K562 (cell line): ENCODE results near the gene ACOX1. TPM values are rescaled to one million over a fixed set of nuclear protein-coding genes. Genes with fewer than 3 reads are reported as not detected.
A peak's percentile ranks its signal among the peaks of the same experiment; 100 is the strongest.

ENCODE experiments used
- ATAC-seq: fragments of 200-7000 bp; cut with Tn5 transposase; 3 replicates; pipeline ENCODE4 v1.9.1; 2020; ENCODE audit warnings: moderate library complexity
- BruUV-seq: library from RNA; stranded (reverse); fragments of 400-500 nt; replicated peaks from 2 replicates; lab custom pipeline; 2021; lab: Mats Ljungman, UMichigan
- CTCF ChIA-PET: fragments of 300-600 bp; formaldehyde crosslinking; extraction: SDS; loops from one replicate; lab custom pipeline; 2021; ENCODE audit warnings: low intra/inter-chr PET ratio; lab: Yijun Ruan, JAX
- POLR2A ChIA-PET: fragments of 300-600, 350-650 bp; sonication (Branson Sonifier 250); formaldehyde crosslinking; extraction: SDS; loops from one replicate; lab custom pipeline; 2021; ENCODE audit warnings: antibody characterized with exemption, inconsistent platforms; lab: Yijun Ruan, JAX
- DNase-seq, 4 experiments: peaks; one replicate each; pipeline versions ENCODE4 v3.0.0 to v3.0.0-alpha.2; 2011 to 2018; ENCODE audit warnings: low spot score in 3 of 4, mixed read lengths in 3 of 4; ENCODE audit errors: extremely low read depth in 1 of 4
- FAIRE-seq: peaks from 2 replicates; lab custom pipeline; 2011; peaks lifted over from hg19 to GRCh38; lab: Jason Lieb, UNC
- H2AFZ ChIP-seq: 2 replicates; pipeline ENCODE4 v1.6.0; 2011; ENCODE audit warnings: low read depth, low read length, control low read depth, inconsistent platforms
- H3K27ac ChIP-seq: fragments of 200-600 bp; 3 replicates; pipeline ENCODE4 v1.8.0; 2011; ENCODE audit warnings: low read depth, mild to moderate bottlenecking, control low read depth, inconsistent platforms, low read length, moderate library complexity, mixed read lengths; ENCODE audit errors: extremely low read depth
- H3K27me3 ChIP-seq, 2 experiments: fragments of 300-600 bp in 1 of 2; 2 replicates in 1 of 2; 3 replicates in 1 of 2; pipeline versions ENCODE4 v1.6.0 to v1.8.0; 2011; ENCODE audit warnings: inconsistent platforms in 2 of 2, low read length in 2 of 2, mild to moderate bottlenecking in 1 of 2, mixed read lengths in 1 of 2, moderate library complexity in 1 of 2; ENCODE audit not compliant: control insufficient read depth in 2 of 2, insufficient read depth in 2 of 2
- H3K36me3 ChIP-seq: fragments of 300-600 bp; 3 replicates; pipeline ENCODE4 v1.8.0; 2011; ENCODE audit warnings: mild to moderate bottlenecking, low read length, inconsistent platforms; ENCODE audit not compliant: control insufficient read depth, insufficient read depth
- H3K4me1 ChIP-seq, 2 experiments: fragments of 200-600 bp in 1 of 2; replicated peaks in 1 of 2; 2 replicates in 1 of 2; 3 replicates in 1 of 2; pipeline versions ENCODE4 v1.5.1 to v1.8.0; 2011; ENCODE audit warnings: inconsistent platforms in 2 of 2, low read length in 2 of 2, mild to moderate bottlenecking in 1 of 2, mixed read lengths in 1 of 2, moderate library complexity in 1 of 2; ENCODE audit not compliant: control insufficient read depth in 2 of 2, insufficient read depth in 2 of 2
- H3K4me2 ChIP-seq: 2 replicates; pipeline ENCODE4 v1.6.1; 2011; ENCODE audit warnings: low read length, control low read depth, inconsistent platforms, mixed read lengths; ENCODE audit not compliant: insufficient read depth
- H3K4me3 ChIP-seq: fragments of 200-600 bp; sonication (generic), shearing (Covaris generic); 2 replicates; pipeline ENCODE4 v1.5.1; 2016; ENCODE audit warnings: control low read depth, inconsistent platforms
- H3K79me2 ChIP-seq: fragments of 200-600 bp; 3 replicates; pipeline ENCODE4 v1.8.0; 2011; ENCODE audit warnings: low read length, inconsistent platforms; ENCODE audit not compliant: control insufficient read depth, insufficient read depth
- H3K9ac ChIP-seq, 2 experiments: 2 replicates each; pipeline versions ENCODE4 v1.6.0 to v1.6.1; 2011; ENCODE audit warnings: low read depth in 2 of 2, low read length in 2 of 2, control low read depth in 1 of 2, inconsistent platforms in 1 of 2, mild to moderate bottlenecking in 1 of 2, mixed read lengths in 1 of 2; ENCODE audit not compliant: insufficient read depth in 1 of 2
- H3K9me1 ChIP-seq: one replicate; pipeline ENCODE4 v1.6.0; 2011; ENCODE audit warnings: inconsistent platforms, mild to moderate bottlenecking, low read length, moderate library complexity; ENCODE audit not compliant: control insufficient read depth, insufficient read depth
- H3K9me3 ChIP-seq: replicated peaks from 2 replicates; pipeline ENCODE4 v1.5.1; 2011; ENCODE audit warnings: low read depth, low read length, inconsistent platforms; ENCODE audit not compliant: control insufficient read depth, insufficient read depth
- H4K20me1 ChIP-seq: replicated peaks from 2 replicates; pipeline ENCODE4 v1.6.1; 2011; ENCODE audit warnings: low read length, inconsistent platforms, mixed read lengths; ENCODE audit not compliant: control insufficient read depth, insufficient read depth
- DACH1 ChIP-seq: fragments of 450-650 bp; IDR thresholded peaks from 2 replicates; pipeline ENCODE4 v1.6.1; 2018; ENCODE audit not compliant: partially characterized antibody
- DMBX1 ChIP-seq: fragments of 250-450 bp; sonication (Bioruptor Pico); IDR thresholded peaks from 2 replicates; pipeline ENCODE4 v1.8.0; 2022; ENCODE audit warnings: inconsistent platforms, mild to moderate bottlenecking, moderate library complexity, borderline replicate concordance
- FOS ChIP-seq: IDR thresholded peaks from 3 replicates; pipeline ENCODE4 v1.6.1; 2011; ENCODE audit not compliant: insufficient read length; ENCODE audit errors: extremely low read depth
- NR2C1 ChIP-seq, 2 experiments: fragments of 450-650 bp; IDR thresholded peaks; 2 replicates each; pipeline ENCODE4 v1.6.1; 2017; ENCODE audit warnings: mild to moderate bottlenecking in 2 of 2, antibody characterized with exemption in 1 of 2, inconsistent platforms in 1 of 2, missing compliant biosample characterization in 1 of 2, missing genetic modification characterization in 1 of 2
- NR2C2 ChIP-seq, 2 experiments: fragments of 200-800 bp in 1 of 2; sonication (Bioruptor generic) in 1 of 2; sonication (generic) in 1 of 2; formaldehyde crosslinking in 1 of 2; IDR thresholded peaks; 2 replicates each; pipeline versions ENCODE4 v1.6.1 to v1.8.0; 2016 to 2022; ENCODE audit warnings: mild to moderate bottlenecking in 1 of 2, missing compliant biosample characterization in 1 of 2, missing genetic modification characterization in 1 of 2, missing genetic modification reagents in 1 of 2
- PML ChIP-seq: IDR thresholded peaks from 2 replicates; pipeline ENCODE4 v1.6.1; 2012; ENCODE audit warnings: low read length, inconsistent platforms
- POLR2G ChIP-seq: fragments of 200-400 bp; formaldehyde crosslinking; IDR thresholded peaks from 2 replicates; pipeline ENCODE4 v1.6.1; 2017; ENCODE audit warnings: low read depth, mild to moderate bottlenecking, antibody characterized with exemption, low read length, moderate library complexity
- RB1 ChIP-seq: fragments of 450-650 bp; IDR thresholded peaks from 2 replicates; pipeline ENCODE4 v1.6.1; 2017; ENCODE audit warnings: low read depth, mild to moderate bottlenecking
- WGBS: fragments of 100-300 bp; shearing (Covaris generic); methylation state at CpG from one replicate; pipeline ENCODE4 v1.1.6; 2016; ENCODE audit warnings: low coverage, mixed read lengths; ENCODE audit not compliant: insufficient coverage; ENCODE audit errors: missing lambda C conversion rate; 5-methylcytosine and 5-hydroxymethylcytosine counted together
- in situ Hi-C: fragments of 300-500 bp; cut with MboI; formaldehyde crosslinking; loops from 4 replicates; pipeline ENCODE4 v1.15.0; 2018; ENCODE audit warnings: inconsistent platforms, mixed read lengths
- intact Hi-C: fragments of 100-400 bp; cut with micrococcal nuclease; formaldehyde crosslinking; loops from 2 replicates; pipeline ENCODE4 v1.14.2; 2022
- polyA plus RNA-seq, 8 experiments: library from polyadenylated mRNA; depleted of rRNA in 4 of 8; stranded (reverse) in 5 of 8; unstranded in 3 of 8; fragments of >200 nt; fragmentation: Nextera tagmentation in 2 of 8; fragmentation: Illumina TruSeq in 1 of 8; extraction: Ambion mirVana in 2 of 8; extraction: Trizol in 1 of 8; gene quantifications; 2 replicates each; pipeline versions ENCODE4 v1.2.1 to v1.2.3, GENCODE V29; 2011 to 2014; ENCODE audit warnings: inconsistent platforms in 1 of 8, missing spikeins in 1 of 8
- total RNA-seq, 7 experiments: library from RNA; depleted of rRNA in 6 of 7; stranded (reverse); fragments of >200 nt in 6 of 7; fragmentation: Illumina TruSeq in 2 of 7; extraction: Trizol in 2 of 7; gene quantifications; 2 replicates each; pipeline versions ENCODE4 v1.2.1 to v1.2.3, GENCODE V29; 2011 to 2021; ENCODE audit warnings: low replicate concordance in 1 of 7
- TF ChIP-seq, protein P1 (sequence below): fragments of 450-650 bp; conservative IDR thresholded peaks from 2 replicates; pipeline ENCODE4 v1.6.1; 2016; ENCODE audit warnings: missing genetic modification characterization, low read depth, mild to moderate bottlenecking, missing compliant biosample characterization, moderate library complexity
- TF ChIP-seq, protein P2 (sequence below): sonication (generic); formaldehyde crosslinking; IDR thresholded peaks from 2 replicates; pipeline ENCODE4 v1.8.0; 2022; ENCODE audit warnings: mild to moderate bottlenecking, missing genetic modification reagents

The ACOX1 gene
- total and polyA plus RNA-seq, 9 of the 15 experiments (the other 6 are each of a cell fraction or from before 2014, with no cell fraction given), result 7.8 to 24.1 (median 14.5) TPM

DNA sequence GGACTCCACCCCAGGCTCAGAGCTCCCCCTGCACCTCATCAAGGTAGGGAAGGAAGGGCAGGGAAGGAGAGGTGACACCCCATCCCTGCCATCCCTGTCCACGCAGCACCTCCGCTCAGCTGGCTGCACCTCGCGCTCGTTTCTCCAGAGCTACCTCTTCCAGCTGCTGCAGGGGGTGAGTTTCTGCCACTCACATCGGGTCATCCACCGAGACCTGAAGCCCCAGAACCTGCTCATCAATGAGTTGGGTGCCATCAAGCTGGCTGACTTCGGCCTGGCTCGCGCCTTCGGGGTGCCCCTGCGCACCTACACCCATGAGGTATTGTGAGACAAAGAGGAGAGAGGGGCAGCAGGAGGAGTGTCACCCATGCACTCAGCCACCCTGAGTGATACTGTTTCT lies 23.1 kb upstream of the ACOX1 start (continued):
- TF ChIP-seq, protein P1, sequence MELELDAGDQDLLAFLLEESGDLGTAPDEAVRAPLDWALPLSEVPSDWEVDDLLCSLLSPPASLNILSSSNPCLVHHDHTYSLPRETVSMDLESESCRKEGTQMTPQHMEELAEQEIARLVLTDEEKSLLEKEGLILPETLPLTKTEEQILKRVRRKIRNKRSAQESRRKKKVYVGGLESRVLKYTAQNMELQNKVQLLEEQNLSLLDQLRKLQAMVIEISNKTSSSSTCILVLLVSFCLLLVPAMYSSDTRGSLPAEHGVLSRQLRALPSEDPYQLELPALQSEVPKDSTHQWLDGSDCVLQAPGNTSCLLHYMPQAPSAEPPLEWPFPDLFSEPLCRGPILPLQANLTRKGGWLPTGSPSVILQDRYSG, result no peak
- TF ChIP-seq POLR2G, result no peak; the same call in 1 of the 2 replicates

DNA sequence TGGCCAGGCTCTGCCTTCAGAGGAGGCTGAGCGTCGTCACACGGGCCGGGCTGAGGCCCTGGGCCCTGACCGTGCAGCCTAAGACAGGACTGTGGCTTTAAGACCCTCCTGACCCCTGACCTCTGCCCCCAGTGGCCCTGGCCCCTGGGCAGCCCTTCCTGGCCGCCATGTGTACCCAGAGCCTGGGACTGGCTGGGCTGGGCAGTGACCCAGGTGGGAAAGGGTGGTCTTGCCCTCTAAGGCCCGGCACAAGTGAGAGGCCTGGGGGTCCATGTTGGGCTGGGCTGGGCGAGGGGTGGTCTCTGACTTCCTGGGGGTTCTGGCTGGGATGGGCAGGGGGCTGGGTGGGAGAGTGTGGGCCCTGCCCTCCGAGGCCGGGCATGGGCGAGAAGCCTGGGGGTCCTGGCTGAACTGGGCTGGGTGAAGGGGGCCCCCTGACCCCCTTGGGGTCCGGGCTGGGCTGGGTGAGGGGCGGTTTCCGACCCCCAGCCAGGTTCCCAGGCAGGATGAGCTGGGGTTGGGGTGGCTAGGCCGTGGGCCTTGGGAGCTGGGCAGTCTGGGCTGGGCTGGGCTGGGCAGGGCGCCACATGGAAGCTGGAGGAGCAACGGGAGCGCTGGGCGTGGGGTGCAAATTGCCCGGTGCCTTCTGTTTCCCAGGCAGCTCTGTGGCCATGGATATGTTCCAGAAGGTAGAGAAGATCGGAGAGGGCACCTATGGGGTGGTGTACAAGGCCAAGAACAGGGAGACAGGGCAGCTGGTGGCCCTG lies 22.0 kb upstream of the ACOX1 start, which contains the start of gene CDK3:
CDK3 (plus strand) TSS at position 101 of the 767 bp plus-strand sequence; CDS start at position 672, 571 bp downstream.
- ChIA-PET POLR2A (interaction anchor here (0.6 to 1.3 kb wide), 6 partner anchors 9 to 418 kb away, joined by 3 to 9 read pairs (median 4); partner anchors contain the start of gene MRPL38), CTCF (interaction anchor here (0.7 to 1.7 kb wide), 2 partner anchors 278 to 298 kb away, joined by 3 to 5 read pairs; no protein-coding TSS in a partner anchor)
- BruUV-seq, result no TSS peak
- TF ChIP-seq NR2C2 (CRISPR knock-in tag; IDR thresholded peaks at IDR 0.05), result no peak
- peak; percentile 85 for TF ChIP-seq NR2C2 (tag; IDR thresholded peaks at IDR 0.05)
- peak; percentile 75 for TF ChIP-seq NR2C1 (IDR thresholded peaks at IDR 0.05)
- TF ChIP-seq NR2C1 (tag; IDR thresholded peaks at IDR 0.05), result peak; percentile 80
- no peak for TF ChIP-seq FOS
- no peak for TF ChIP-seq RB1
- TF ChIP-seq PML, result no peak
- TF ChIP-seq DMBX1 (CRISPR knock-in tag), result no peak
- no peak for TF ChIP-seq DACH1
- TF ChIP-seq, protein P2, sequence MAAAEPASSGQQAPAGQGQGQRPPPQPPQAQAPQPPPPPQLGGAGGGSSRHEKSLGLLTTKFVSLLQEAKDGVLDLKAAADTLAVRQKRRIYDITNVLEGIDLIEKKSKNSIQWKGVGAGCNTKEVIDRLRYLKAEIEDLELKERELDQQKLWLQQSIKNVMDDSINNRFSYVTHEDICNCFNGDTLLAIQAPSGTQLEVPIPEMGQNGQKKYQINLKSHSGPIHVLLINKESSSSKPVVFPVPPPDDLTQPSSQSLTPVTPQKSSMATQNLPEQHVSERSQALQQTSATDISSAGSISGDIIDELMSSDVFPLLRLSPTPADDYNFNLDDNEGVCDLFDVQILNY (CRISPR knock-in tag), result no peak

More for the DNA sequence above, 22.0 kb upstream of the ACOX1 start, which contains the start of gene CDK3:
- DNase-seq (no peak), ATAC-seq (peak; percentile 45), FAIRE-seq (no peak)
- no peaks in the 10 kb centered on the region for H3K27me3 ChIP-seq
- H3K9me3 ChIP-seq, result no peaks in the 10 kb centered on the region
- H3K9ac ChIP-seq, result peak within 1 kb of the TSS in 1 of 2 experiments; percentile 86; a peak in 2 of 4 replicates
- H3K27ac ChIP-seq, result no peak within 1 kb of the TSS
- no peaks in the 10 kb centered on the region for H4K20me1 ChIP-seq
- 61% methylated on average over 10 of the region's 21 CpGs for WGBS
- in situ Hi-C loops (loop anchor here (10.0 kb wide), 1 partner anchor 226 kb away; a partner anchor contains a TSS), intact Hi-C loops (loop anchor here (10.0 kb wide), 1 partner anchor 246 kb away; no protein-coding TSS in a partner anchor)
- no peaks in the 10 kb centered on the region for H3K9me1 ChIP-seq
- peaks cover 16% of the 10 kb centered on the region; the same call in 2 of the 3 replicates for H3K36me3 ChIP-seq
- no peaks in the 10 kb centered on the region for H3K79me2 ChIP-seq
- H3K4me1 ChIP-seq, result peaks cover 2 to 19% of the 10 kb centered on the region in 2 experiments; a peak in 4 of 5 replicates
- H3K4me2 ChIP-seq, result no peak within 1 kb of the TSS
- H2AFZ ChIP-seq, result peak within 1 kb of the TSS; percentile 80
- H3K4me3 ChIP-seq, result no peak within 1 kb of the TSS
